Osteoblast (primary cell): ENCODE data around the gene SMS. TPM values are rescaled to one million over a fixed set of nuclear protein-coding genes. Genes with fewer than 3 reads are reported as not detected.

ENCODE experiments used
- DNase-seq: peaks from one replicate; pipeline ENCODE4 v3.0.0; 2011; ENCODE audit warnings: low spot score, mixed read lengths; ENCODE audit not compliant: insufficient read length; ENCODE audit errors: missing footprints
- H2AFZ ChIP-seq: 2 replicates; pipeline ENCODE4 v1.6.0; 2011; ENCODE audit warnings: mild to moderate bottlenecking, low read length
- H3K27ac ChIP-seq: 2 replicates; pipeline ENCODE4 v1.5.1; 2011; ENCODE audit warnings: mild to moderate bottlenecking, low read depth, low read length, moderate library complexity
- H3K27me3 ChIP-seq: 2 replicates; pipeline ENCODE4 v1.6.0; 2012; ENCODE audit warnings: mild to moderate bottlenecking, control low read depth, inconsistent platforms, low read length, moderate library complexity; ENCODE audit not compliant: insufficient read depth
- H3K36me3 ChIP-seq: 2 replicates; pipeline ENCODE4 v1.5.1; 2011; ENCODE audit warnings: mild to moderate bottlenecking, low read length, control low read depth, moderate library complexity; ENCODE audit not compliant: insufficient read depth
- H3K4me1 ChIP-seq: 2 replicates; pipeline ENCODE4 v1.5.1; 2011; ENCODE audit warnings: mild to moderate bottlenecking, low read length, control low read depth, moderate library complexity; ENCODE audit not compliant: insufficient read depth
- H3K4me2 ChIP-seq: 2 replicates; pipeline ENCODE4 v1.6.0; 2011; ENCODE audit warnings: mild to moderate bottlenecking, low read length; ENCODE audit not compliant: insufficient read depth
- H3K4me3 ChIP-seq: fragments of 200-600 bp; sonication (generic); 3 replicates; pipeline ENCODE4 v1.5.1; 2012; ENCODE audit warnings: mild to moderate bottlenecking, low read length, inconsistent platforms; ENCODE audit not compliant: insufficient read depth
- H3K79me2 ChIP-seq: 2 replicates; pipeline ENCODE4 v1.6.0; 2012; ENCODE audit warnings: mild to moderate bottlenecking, low read length, control low read depth, inconsistent platforms; ENCODE audit not compliant: insufficient read depth
- H3K9me3 ChIP-seq: 2 replicates; pipeline ENCODE4 v1.5.1; 2011; ENCODE audit warnings: low read depth, low read length, control low read depth
- H4K20me1 ChIP-seq: 2 replicates; pipeline ENCODE4 v1.6.0; 2012; ENCODE audit warnings: mild to moderate bottlenecking, low read length, control low read depth; ENCODE audit not compliant: insufficient read depth
- CTCF ChIP-seq: IDR thresholded peaks from 2 replicates; pipeline ENCODE4 v1.5.1; 2011; ENCODE audit warnings: mild to moderate bottlenecking, low read depth, low read length, moderate library complexity; ENCODE audit errors: extremely low read depth
- total RNA-seq: library from RNA; depleted of rRNA; stranded (reverse); fragments of >200 nt; gene quantifications from 2 replicates; pipeline ENCODE4 v1.2.3, GENCODE V29; 2012

The SMS gene
- total RNA-seq, 1 donor = 76.0 TPM

DNA sequence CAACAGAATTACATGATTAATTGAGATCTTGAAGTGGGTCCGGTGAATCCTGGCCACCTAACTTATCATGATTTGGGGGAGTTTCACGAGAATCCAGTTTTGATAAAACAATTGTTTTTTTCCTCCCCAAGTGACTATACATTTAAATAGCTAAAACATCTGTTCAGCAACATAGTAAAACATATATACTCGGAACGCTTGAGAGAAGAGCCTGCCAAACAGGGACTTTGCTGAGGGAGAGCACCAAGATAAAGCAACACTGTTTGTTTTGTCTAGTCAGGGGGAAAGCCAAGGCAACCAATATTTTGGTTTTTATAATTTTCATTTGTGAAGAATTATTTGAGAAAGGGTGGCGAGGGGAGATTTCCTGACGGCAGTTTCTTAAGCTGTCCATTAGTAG is 92.0 kb downstream of the SMS start:
- no peak for TF ChIP-seq CTCF
- Histone ChIP-seq H2AFZ (no peak overlapping the region), H3K27ac (no peak overlapping the region), H3K9me3 (no peaks in the 10 kb centered on the region), H3K36me3 (no peaks in the 10 kb centered on the region), H3K27me3 (no peaks in the 10 kb centered on the region), H4K20me1 (no peaks in the 10 kb centered on the region), H3K4me2 (no peak overlapping the region), H3K4me1 (no peaks in the 10 kb centered on the region), H3K79me2 (no peaks in the 10 kb centered on the region), H3K4me3 (no peak overlapping the region)
- DNase-seq = no peak

DNA sequence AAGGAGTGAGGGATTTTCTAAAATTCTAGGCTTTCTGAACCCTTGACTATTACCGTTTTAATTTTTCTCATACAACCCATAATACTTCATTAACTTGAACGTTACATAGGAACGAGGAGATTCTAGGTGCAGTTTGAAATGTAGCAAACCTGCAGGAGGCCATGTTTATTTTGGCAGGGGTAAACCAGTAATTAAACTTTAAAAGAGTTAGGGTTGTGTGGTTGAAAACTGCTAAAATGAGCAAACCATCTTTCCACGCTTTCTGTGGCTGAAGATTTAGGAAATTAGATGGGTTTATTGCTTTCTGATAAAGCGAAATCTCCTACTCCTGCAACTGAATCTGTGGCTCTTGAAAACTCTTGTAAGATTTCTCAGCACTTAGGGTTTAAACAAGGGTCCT is 93.3 kb downstream of the SMS start:
- no peak for TF ChIP-seq CTCF
- no peak overlapping the region for H3K4me2 ChIP-seq
- no peaks in the 10 kb centered on the region for H3K4me1 ChIP-seq
- no peak overlapping the region for H2AFZ ChIP-seq
- H3K27me3 ChIP-seq = no peaks in the 10 kb centered on the region
- H3K4me3 ChIP-seq = no peak overlapping the region
- no peaks in the 10 kb centered on the region for H3K79me2 ChIP-seq
- H3K27ac ChIP-seq = no peak overlapping the region
- no peak for DNase-seq
- H3K9me3 ChIP-seq = no peaks in the 10 kb centered on the region
- no peaks in the 10 kb centered on the region for H4K20me1 ChIP-seq
- H3K36me3 ChIP-seq = no peaks in the 10 kb centered on the region

DNA sequence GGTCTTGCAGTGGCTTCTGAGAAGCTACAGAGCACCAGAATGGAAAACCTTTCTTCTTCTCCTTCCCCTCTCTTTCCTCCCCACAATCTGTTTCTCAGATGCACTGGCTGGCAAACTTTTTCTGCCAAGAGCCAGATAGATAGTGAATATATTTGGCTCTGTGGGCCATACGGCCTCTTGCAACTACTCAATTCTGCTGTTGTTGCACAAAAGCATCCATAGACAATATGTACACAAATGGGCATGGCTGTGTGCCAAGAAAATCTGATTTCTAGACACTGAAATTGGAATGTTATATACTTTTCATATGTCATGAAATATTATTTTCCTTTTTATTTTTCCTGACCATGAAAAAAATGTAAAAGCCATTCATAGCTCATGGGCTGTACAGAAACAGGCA is 94.7 kb downstream of the SMS start:
- H3K27me3 ChIP-seq = no peaks in the 10 kb centered on the region
- H4K20me1 ChIP-seq = no peaks in the 10 kb centered on the region
- DNase-seq = no peak
- H3K79me2 ChIP-seq = no peaks in the 10 kb centered on the region
- H3K9me3 ChIP-seq = no peaks in the 10 kb centered on the region
- H3K36me3 ChIP-seq = no peaks in the 10 kb centered on the region
- no peak overlapping the region for H3K4me2 ChIP-seq
- no peaks in the 10 kb centered on the region for H3K4me1 ChIP-seq
- H3K4me3 ChIP-seq = no peak overlapping the region
- TF ChIP-seq CTCF = no peak
- no peak overlapping the region for H3K27ac ChIP-seq
- H2AFZ ChIP-seq = no peak overlapping the region

- DNase-seq = no peak
- H3K36me3 ChIP-seq = no peaks in the 10 kb centered on the region
- H3K4me3 ChIP-seq = no peak overlapping the region
- H2AFZ ChIP-seq = no peak overlapping the region
- TF ChIP-seq CTCF = no peak
- no peak overlapping the region for H3K4me2 ChIP-seq
- no peaks in the 10 kb centered on the region for H3K9me3 ChIP-seq
- H3K27ac ChIP-seq = no peak overlapping the region
- no peaks in the 10 kb centered on the region for H3K4me1 ChIP-seq
- H4K20me1 ChIP-seq = no peaks in the 10 kb centered on the region
- H3K27me3 ChIP-seq = no peaks in the 10 kb centered on the region
- no peaks in the 10 kb centered on the region for H3K79me2 ChIP-seq
Measured at GRCh38 chrX:22037225-22037624, 96.7 kb downstream of the SMS start.
